Osteoblast (primary cell): ENCODE data around the gene C2orf76. TPM values are rescaled to one million over a fixed set of nuclear protein-coding genes. Genes with fewer than 3 reads are reported as not detected.
A peak's percentile ranks its signal among the peaks of the same experiment; 100 is the strongest.

Experiments used
- DNase-seq: peaks from one replicate; pipeline ENCODE4 v3.0.0; 2011; ENCODE audit warnings: low spot score, mixed read lengths; ENCODE audit not compliant: insufficient read length; ENCODE audit errors: missing footprints
- H2AFZ ChIP-seq: 2 replicates; pipeline ENCODE4 v1.6.0; 2011; ENCODE audit warnings: mild to moderate bottlenecking, low read length
- H3K27ac ChIP-seq: 2 replicates; pipeline ENCODE4 v1.5.1; 2011; ENCODE audit warnings: mild to moderate bottlenecking, low read depth, low read length, moderate library complexity
- H3K27me3 ChIP-seq: 2 replicates; pipeline ENCODE4 v1.6.0; 2012; ENCODE audit warnings: mild to moderate bottlenecking, control low read depth, inconsistent platforms, low read length, moderate library complexity; ENCODE audit not compliant: insufficient read depth
- H3K36me3 ChIP-seq: 2 replicates; pipeline ENCODE4 v1.5.1; 2011; ENCODE audit warnings: mild to moderate bottlenecking, low read length, control low read depth, moderate library complexity; ENCODE audit not compliant: insufficient read depth
- H3K4me1 ChIP-seq: 2 replicates; pipeline ENCODE4 v1.5.1; 2011; ENCODE audit warnings: mild to moderate bottlenecking, low read length, control low read depth, moderate library complexity; ENCODE audit not compliant: insufficient read depth
- H3K4me2 ChIP-seq: 2 replicates; pipeline ENCODE4 v1.6.0; 2011; ENCODE audit warnings: mild to moderate bottlenecking, low read length; ENCODE audit not compliant: insufficient read depth
- H3K4me3 ChIP-seq: fragments of 200-600 bp; sonication (generic); 3 replicates; pipeline ENCODE4 v1.5.1; 2012; ENCODE audit warnings: mild to moderate bottlenecking, low read length, inconsistent platforms; ENCODE audit not compliant: insufficient read depth
- H3K79me2 ChIP-seq: 2 replicates; pipeline ENCODE4 v1.6.0; 2012; ENCODE audit warnings: mild to moderate bottlenecking, low read length, control low read depth, inconsistent platforms; ENCODE audit not compliant: insufficient read depth
- H3K9me3 ChIP-seq: 2 replicates; pipeline ENCODE4 v1.5.1; 2011; ENCODE audit warnings: low read depth, low read length, control low read depth
- H4K20me1 ChIP-seq: 2 replicates; pipeline ENCODE4 v1.6.0; 2012; ENCODE audit warnings: mild to moderate bottlenecking, low read length, control low read depth; ENCODE audit not compliant: insufficient read depth
- CTCF ChIP-seq: IDR thresholded peaks from 2 replicates; pipeline ENCODE4 v1.5.1; 2011; ENCODE audit warnings: mild to moderate bottlenecking, low read depth, low read length, moderate library complexity; ENCODE audit errors: extremely low read depth
- total RNA-seq: library from RNA; depleted of rRNA; stranded (reverse); fragments of >200 nt; gene quantifications from 2 replicates; pipeline ENCODE4 v1.2.3, GENCODE V29; 2012

Gene C2orf76
- total RNA-seq, 1 donor = 6.5 TPM

- Histone ChIP-seq H3K27ac (peak overlapping the region; percentile 81), H3K27me3 (no peaks in the 10 kb centered on the region), H4K20me1 (no peaks in the 10 kb centered on the region), H3K36me3 (no peaks in the 10 kb centered on the region), H3K4me3 (no peak overlapping the region), H3K79me2 (no peaks in the 10 kb centered on the region), H3K4me1 (peaks cover 10% of the 10 kb centered on the region), H3K9me3 (no peaks in the 10 kb centered on the region), H2AFZ (peak overlapping the region; percentile 56), H3K4me2 (no peak overlapping the region)
- no peak for TF ChIP-seq CTCF
- DNase-seq = peak; percentile 49
Observed at GRCh38 chr2:119282996-119283511, 83.6 kb downstream of the C2orf76 start.

GRCh38 chr2:119282146-119282995 lies 84.3 kb downstream of the C2orf76 start:
- H3K9me3 ChIP-seq = no peaks in the 10 kb centered on the region
- H4K20me1 ChIP-seq = no peaks in the 10 kb centered on the region
- H3K4me1 ChIP-seq = peaks cover 10% of the 10 kb centered on the region
- H2AFZ ChIP-seq = no peak overlapping the region
- no peak overlapping the region for H3K27ac ChIP-seq
- no peaks in the 10 kb centered on the region for H3K79me2 ChIP-seq
- no peaks in the 10 kb centered on the region for H3K36me3 ChIP-seq
- no peak for TF ChIP-seq CTCF
- no peak for DNase-seq
- H3K27me3 ChIP-seq = no peaks in the 10 kb centered on the region
- no peak overlapping the region for H3K4me2 ChIP-seq
- no peak overlapping the region for H3K4me3 ChIP-seq

- Histone ChIP-seq H3K79me2 (no peaks in the 10 kb centered on the region), H3K27me3 (no peaks in the 10 kb centered on the region), H3K36me3 (no peaks in the 10 kb centered on the region), H4K20me1 (no peaks in the 10 kb centered on the region), H2AFZ (no peak overlapping the region), H3K9me3 (no peaks in the 10 kb centered on the region), H3K4me3 (no peak overlapping the region), H3K4me2 (no peak overlapping the region), H3K27ac (no peak overlapping the region), H3K4me1 (peaks cover 10% of the 10 kb centered on the region)
- TF ChIP-seq CTCF = no peak
- DNase-seq = no peak
Observed at GRCh38 chr2:119280680-119281079, 86.0 kb downstream of the C2orf76 start.

- Histone ChIP-seq H4K20me1 (no peaks in the 10 kb centered on the region), H3K4me3 (no peak overlapping the region), H2AFZ (no peak overlapping the region), H3K36me3 (no peaks in the 10 kb centered on the region), H3K9me3 (no peaks in the 10 kb centered on the region), H3K27me3 (no peaks in the 10 kb centered on the region), H3K79me2 (no peaks in the 10 kb centered on the region), H3K4me1 (peaks cover 10% of the 10 kb centered on the region), H3K27ac (no peak overlapping the region), H3K4me2 (no peak overlapping the region)
- DNase-seq = no peak
- no peak for TF ChIP-seq CTCF
Observed at GRCh38 chr2:119279666-119280065, 87.0 kb downstream of the C2orf76 start.
